ENCODE results near the gene DNM1.

The DNM1 gene

GRCh38 chr9:128280084-128280622 lies 77.0 kb downstream of the DNM1 start:
- no peak for DNase-seq

DNA sequence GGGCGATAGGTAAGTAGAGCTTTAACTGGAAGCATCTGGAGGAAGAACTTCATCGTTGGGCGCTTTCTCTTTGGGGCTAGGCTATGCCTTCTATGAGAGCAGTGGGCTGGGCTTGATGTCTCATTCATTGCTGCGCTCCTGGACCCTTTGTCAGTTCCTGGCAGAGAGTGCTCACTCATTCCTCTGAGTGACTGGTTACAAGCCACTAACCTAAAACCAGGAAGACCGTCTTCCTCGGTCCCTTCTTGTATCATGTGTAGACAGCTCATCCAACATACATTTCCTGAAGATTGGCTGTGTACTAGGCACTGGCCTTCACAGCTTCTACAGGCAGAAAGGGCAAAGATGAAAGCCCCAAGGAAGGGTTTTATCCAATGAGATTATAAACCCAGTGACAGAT lies 79.3 kb downstream of the DNM1 start:
- DNase-seq: no peak

GRCh38 chr9:128285033-128285784 lies 82.0 kb downstream of the DNM1 start:
- DNase-seq: no peak

GRCh38 chr9:128286440-128286839 lies 83.3 kb downstream of the DNM1 start:
- DNase-seq: no peak

DNA sequence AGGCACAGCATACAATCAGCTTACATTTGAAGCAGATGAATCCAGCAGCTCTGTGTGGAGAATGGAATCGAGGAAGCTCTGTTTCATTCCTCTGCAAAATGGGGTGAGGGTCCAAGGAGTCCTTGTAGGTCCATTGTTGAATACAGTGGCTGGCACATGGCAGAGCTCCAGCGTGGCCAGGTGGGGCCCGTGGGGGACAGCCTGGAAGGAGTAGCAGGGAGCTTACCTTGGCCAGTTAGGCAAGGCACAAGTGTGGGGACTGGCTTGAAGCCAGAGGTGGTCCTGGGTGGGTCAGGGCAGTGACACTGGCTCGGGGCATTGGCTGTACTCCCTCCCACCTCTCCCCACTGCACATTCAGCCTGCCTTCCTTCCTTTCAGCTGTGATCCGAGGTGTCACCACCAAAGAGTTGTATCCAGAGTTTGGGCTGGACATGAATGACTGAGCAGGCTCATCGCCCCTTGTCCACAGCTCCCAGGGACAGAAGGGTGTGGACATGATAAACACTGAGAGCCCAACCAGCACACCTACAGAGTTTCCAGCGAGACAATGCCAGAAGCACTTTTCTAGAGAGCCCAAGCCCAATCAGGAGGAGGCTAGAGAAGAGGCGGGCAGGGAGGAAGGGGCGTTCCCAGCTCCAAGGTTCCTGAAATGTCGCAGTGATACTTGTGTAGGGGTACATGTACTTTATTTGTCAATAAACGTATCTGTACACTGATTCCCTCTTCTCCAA lies 85.3 kb downstream of the DNM1 start:
- DNase-seq: no peak

GRCh38 chr9:128292009-128292408 lies 88.8 kb downstream of the DNM1 start:
- DNase-seq: no peak

GRCh38 chr9:128293091-128293490 lies 89.9 kb downstream of the DNM1 start:
- no peak for DNase-seq

DNA sequence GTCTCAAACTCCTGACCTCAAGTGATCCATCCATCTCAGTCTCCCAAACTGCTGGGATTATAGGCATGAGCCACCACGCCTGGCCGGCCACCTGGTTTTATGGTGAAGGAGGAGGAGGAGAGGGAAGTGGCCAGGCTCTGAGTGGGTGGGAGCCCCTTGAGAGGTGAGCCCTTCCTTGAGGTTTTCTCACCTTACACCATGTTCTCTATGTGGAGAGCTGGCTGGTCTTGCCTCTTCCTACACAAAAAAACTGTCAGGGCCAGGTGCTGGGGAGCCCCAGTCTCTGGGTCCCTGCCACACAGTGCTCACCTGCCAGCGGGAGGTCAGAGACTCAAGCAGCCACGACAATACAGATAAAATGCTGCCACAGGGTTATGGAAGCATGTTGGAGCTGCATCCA lies 91.0 kb downstream of the DNM1 start:
- DNase-seq: no peak

- no peak for DNase-seq
These were observed 93.4 kb downstream of the DNM1 start for GRCh38 chr9:128296340-128297220.

GRCh38 chr9:128297221-128297773 lies 94.1 kb downstream of the DNM1 start:
- no peak for DNase-seq

DNA sequence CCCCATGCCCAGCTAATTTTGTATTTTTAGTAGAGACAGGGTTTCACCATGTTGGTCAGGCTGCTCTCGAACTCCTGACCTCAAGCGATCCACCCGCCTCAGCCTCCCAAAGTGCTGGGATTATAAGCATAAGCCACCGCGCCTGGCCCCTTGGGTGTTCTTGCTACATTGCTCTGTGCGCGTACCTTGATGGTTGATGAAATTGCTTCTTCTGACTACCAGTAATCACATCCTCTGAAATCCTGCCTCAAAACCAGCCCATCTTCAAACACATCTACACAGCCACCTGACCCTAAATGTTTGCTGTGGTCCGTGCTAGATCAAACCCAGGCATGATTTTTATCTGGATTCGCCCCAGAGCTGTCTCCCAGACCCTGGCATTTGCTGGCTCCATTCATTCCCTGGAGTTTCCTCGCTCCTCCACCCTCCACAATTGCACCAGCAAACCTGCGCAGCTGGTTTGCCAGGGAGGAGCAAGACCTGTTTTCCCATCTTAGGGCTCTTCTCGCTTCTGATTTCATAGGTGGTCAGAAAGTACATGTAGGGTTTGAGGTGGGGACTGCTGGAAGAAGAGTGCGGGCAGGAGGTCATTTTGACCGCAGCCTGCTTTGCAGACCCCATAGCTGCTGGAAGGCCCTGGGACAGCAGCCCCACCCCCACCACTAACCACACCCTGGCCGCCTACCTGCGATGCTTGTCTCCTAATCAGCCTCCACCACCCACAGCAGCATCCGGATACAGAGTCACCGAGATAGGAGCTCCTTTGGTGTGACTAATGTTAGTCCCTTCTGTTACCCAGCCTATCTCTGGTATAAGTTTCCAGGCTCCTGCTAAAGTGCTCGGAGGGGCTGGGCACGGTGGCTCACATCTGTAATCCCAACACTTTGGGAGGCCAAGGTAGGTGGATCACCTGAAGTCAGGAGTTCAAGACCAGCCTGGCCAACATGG lies 95.6 kb downstream of the DNM1 start:
- no peak for DNase-seq

DNA sequence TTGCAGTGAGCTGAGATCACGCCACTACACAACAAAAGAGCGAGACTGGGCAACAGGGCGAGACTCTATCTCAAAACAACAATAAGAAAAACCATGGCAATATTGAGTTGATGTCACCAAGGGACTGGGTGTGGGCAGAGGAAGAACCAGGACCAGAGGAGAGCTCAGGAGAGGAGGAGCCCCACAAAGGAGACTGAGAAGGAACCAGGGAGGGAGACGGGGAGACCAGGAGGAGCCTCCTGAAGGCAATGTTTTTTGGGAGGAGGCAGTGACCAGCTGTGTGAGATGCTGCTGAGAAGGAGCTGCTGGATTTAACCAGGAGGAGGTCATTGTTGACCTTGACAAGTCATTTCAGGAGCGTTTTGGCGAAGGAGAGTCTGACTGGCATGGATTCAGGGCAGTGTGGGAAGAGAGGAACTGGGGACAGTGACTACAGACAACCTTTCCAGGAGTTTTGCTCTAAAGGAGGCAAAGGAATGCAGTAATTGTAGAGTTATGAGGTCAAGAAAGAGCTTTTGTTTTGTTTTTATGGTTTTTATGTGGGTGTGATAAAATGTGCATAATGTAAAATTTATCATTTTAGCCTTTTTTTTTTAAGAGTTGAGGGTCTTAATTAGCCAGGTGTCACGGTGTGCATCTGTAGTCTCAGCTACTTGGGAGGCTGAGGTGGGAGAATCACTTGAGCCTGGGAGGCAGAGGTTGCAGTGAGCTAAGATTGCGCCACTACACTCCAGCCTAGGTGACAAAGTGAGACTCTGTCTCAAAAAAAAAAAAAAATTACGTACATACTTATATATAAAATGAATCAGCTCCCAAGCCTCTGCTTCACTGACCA lies 101.2 kb downstream of the DNM1 start:
- no peak for DNase-seq

Data from NCI-H1092 (cell line).